AG04449 (cell line): Measurements from ENCODE around the gene FGF1.

Experiments used
- CTCF ChIA-PET: fragments of 350-600 bp; formaldehyde crosslinking; extraction: SDS; loops from one replicate; lab custom pipeline; 2021; ENCODE audit warnings: antibody characterized with exemption; lab: Yijun Ruan, JAX
- POLR2A ChIA-PET: fragments of 400-600, 350-600 bp; formaldehyde crosslinking; extraction: SDS; loops from one replicate; lab custom pipeline; 2020; ENCODE audit warnings: antibody characterized with exemption, inconsistent platforms; lab: Yijun Ruan, JAX
- DNase-seq: peaks from one replicate; pipeline ENCODE4 v3.0.0-alpha.2; 2010; ENCODE audit warnings: low read depth, low spot score
- H3K4me3 ChIP-seq: 2 replicates; pipeline ENCODE4 v1.5.1; 2011; ENCODE audit warnings: low read depth, mild to moderate bottlenecking, control low read depth, low read length
- TF ChIP-seq, protein P1 (sequence below): IDR thresholded peaks from one replicate; pipeline ENCODE4 v1.5.1; 2011; ENCODE audit warnings: mild to moderate bottlenecking, moderate library complexity, low read length, control low read depth, inconsistent platforms; ENCODE audit not compliant: insufficient read depth; ENCODE audit errors: missing control alignments

The FGF1 gene

GRCh38 chr5:142547445-142548380, 138.2 kb downstream of the FGF1 start:
- CTCF ChIA-PET: interaction anchor here (0.6 to 12.3 kb wide), 25 partner anchors 14 to 440 kb away, joined by 3 to 193 read pairs (median 9); partner anchors contain the start of gene SPRY4

DNA sequence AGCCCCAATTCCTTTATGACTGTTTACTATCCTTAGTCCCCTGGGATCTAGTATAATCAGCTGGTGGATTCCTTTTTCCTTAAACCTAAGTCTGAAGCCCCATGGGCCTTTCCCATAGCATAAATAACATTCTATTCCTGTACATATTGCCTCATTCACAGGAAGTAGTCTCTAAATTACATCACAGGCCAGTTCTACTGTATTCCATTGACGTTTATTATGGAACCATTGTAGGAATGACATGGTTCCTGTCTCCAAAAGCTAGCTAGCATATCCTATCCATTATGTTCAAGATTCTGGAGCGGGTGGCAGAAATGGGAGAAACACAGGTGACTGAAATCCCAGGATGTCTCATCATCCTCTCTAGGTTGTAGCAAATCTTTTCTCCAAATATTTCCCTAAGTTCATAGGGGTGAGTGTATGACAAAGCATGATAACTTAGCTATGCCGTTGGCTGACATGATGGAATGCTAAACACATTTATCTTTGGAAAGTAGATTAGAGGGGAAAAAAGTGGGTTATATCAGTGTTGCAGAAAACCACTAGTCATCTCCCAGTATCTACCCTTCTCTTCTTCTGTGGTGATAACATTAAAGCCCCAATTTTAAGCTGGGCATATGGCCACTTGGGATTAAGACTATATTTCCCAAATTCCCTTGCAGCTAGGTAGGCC, 140.1 kb downstream of the FGF1 start:
- POLR2A ChIA-PET: interaction anchor here (1.4 kb wide), 1 partner anchor 330 kb away, joined by 5 read pairs; no protein-coding TSS in a partner anchor
- TF ChIP-seq, protein P1, sequence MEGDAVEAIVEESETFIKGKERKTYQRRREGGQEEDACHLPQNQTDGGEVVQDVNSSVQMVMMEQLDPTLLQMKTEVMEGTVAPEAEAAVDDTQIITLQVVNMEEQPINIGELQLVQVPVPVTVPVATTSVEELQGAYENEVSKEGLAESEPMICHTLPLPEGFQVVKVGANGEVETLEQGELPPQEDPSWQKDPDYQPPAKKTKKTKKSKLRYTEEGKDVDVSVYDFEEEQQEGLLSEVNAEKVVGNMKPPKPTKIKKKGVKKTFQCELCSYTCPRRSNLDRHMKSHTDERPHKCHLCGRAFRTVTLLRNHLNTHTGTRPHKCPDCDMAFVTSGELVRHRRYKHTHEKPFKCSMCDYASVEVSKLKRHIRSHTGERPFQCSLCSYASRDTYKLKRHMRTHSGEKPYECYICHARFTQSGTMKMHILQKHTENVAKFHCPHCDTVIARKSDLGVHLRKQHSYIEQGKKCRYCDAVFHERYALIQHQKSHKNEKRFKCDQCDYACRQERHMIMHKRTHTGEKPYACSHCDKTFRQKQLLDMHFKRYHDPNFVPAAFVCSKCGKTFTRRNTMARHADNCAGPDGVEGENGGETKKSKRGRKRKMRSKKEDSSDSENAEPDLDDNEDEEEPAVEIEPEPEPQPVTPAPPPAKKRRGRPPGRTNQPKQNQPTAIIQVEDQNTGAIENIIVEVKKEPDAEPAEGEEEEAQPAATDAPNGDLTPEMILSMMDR: no peak
- peak; percentile 58 for DNase-seq
- no peak overlapping the region for H3K4me3 ChIP-seq
- CTCF ChIA-PET: interaction anchor here (0.8 to 12.3 kb wide), 14 partner anchors 18 to 399 kb away, joined by 3 to 193 read pairs (median 4); partner anchors contain the start of gene SPRY4

More at GRCh38 chr5:142547445-142548380, 138.2 kb downstream of the FGF1 start:
- TF ChIP-seq, protein P1: no peak
- POLR2A ChIA-PET: no interaction called here
- no peak for DNase-seq
- H3K4me3 ChIP-seq: no peak overlapping the region

DNA sequence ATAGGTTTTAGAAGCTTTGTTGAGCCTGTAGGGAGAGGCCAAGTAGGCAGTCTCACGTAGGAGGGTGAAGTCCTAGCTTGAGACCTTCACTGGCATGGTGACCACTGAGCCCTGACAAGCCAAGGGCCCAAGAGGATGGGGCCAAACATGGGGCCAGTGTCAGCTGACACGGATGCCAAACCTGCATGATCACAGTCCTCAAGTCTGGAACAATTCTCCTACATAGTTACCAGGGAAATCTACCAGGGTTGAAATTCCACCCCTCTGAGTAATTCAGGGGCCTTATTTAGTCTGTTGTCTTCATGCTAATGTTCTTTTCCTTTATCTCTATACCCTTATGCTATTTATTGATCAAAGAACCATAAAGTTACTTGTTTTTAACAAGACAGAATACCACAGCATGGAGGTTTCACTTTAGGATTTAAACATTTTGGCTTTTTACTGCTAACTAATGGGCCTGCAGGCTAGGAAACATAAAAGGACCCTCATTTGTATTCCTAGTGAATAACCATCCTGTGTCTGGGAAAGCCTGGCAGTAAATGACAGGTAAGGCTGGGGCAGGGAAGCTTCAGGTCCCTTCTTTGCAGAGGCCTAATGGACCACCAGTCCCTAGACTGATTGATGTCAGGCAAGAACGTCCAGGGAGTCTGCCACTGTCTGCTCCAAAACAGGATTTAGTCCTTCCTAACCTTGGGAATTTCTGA, 140.8 kb downstream of the FGF1 start:
- TF ChIP-seq, protein P1: no peak
- no peak overlapping the region for H3K4me3 ChIP-seq
- CTCF ChIA-PET: interaction anchor here (0.9 to 12.3 kb wide), 11 partner anchors 17 to 399 kb away, joined by 3 to 193 read pairs (median 5); partner anchors contain the start of gene SPRY4
- no peak for DNase-seq
- POLR2A ChIA-PET: interaction anchor here (1.4 kb wide), 2 partner anchors 218 to 329 kb away, joined by 3 to 5 read pairs; no protein-coding TSS in a partner anchor

DNA sequence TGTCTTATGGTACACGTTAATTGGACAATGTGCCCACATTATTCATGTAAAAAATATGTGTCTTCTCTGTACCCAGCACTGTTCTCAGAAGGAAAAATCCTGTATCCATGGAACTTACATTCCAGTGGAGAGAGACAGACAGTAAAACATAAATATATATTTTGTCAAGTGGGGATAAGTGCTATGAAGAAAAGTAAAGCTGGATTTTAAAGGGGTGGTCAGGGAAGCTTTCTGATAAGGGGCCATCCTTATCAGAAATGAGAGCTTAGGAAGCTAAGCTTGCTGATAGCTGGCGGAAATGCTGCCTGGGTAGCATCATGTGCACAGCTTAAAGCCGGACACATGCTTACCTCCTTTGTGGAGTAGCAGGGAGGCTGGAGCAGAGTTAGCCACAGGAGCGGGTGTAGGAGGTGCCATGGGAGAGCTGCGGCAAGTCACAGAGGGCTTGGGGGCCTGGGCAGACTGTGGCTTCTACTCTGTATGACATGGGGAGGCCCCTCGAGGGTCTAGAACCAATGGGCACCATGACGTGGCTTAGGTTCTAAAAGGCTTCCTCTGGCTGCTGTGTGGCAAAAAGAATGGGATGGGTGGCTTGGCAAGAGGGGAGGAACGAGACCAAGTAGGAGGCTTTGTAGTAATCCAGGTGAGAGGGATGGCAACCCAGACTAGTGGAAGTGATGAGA, 141.7 kb downstream of the FGF1 start:
- ChIA-PET CTCF (interaction anchor here (1.4 to 12.3 kb wide), 6 partner anchors 7 to 398 kb away, joined by 4 to 193 read pairs (median 52); partner anchors contain the start of gene SPRY4), POLR2A (interaction anchor here (1.3 to 1.4 kb wide), 2 partner anchors 217 to 334 kb away, joined by 3 read pairs; no protein-coding TSS in a partner anchor)
- TF ChIP-seq, protein P1: no peak
- no peak for DNase-seq
- H3K4me3 ChIP-seq: no peak overlapping the region

DNA sequence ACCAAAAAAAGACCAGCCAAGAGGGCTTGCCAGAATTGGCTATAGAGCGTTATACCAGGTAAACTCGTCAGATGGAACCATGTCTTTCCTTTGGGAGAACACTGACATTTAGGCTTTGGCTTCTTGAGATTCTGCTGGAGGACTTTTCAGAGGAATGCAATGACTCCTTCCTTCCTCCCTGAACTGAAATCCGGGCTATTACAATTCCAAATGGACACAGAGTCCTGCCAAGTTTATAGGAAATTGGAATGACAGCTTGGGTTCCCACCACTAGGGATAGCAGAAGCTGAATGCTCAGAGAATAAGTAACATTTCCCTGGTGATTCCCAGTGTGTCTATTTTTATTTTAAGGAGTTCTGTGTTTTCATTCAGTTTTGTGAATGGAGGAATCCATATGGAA, 143.0 kb downstream of the FGF1 start:
- no peak overlapping the region for H3K4me3 ChIP-seq
- CTCF ChIA-PET: interaction anchor here (0.7 to 12.3 kb wide), 5 partner anchors 9 to 396 kb away, joined by 3 to 193 read pairs (median 99); partner anchors contain the start of gene SPRY4
- POLR2A ChIA-PET: interaction anchor here (0.7 to 1.3 kb wide), 3 partner anchors 220 to 573 kb away, joined by 3 read pairs; no protein-coding TSS in a partner anchor
- TF ChIP-seq, protein P1: no peak
- DNase-seq: no peak
